Measurements from ENCODE around the gene WNK1. TPM values are rescaled to one million over a fixed set of nuclear protein-coding genes. Genes with fewer than 3 reads are reported as not detected.

Gene WNK1
- total RNA-seq, 2 donors from 2014 or later = 215 to 220 TPM

GRCh38 chr12:907413-908185, 155.2 kb downstream of the WNK1 start:
- peaks cover 18% of the 10 kb centered on the region for H3K4me1 Mint-ChIP-seq
- no peak for DNase-seq
- peaks cover 17% of the 10 kb centered on the region for H3K36me3 Mint-ChIP-seq (ENCODE audit: low read depth)
- no peaks in the 10 kb centered on the region for H3K9me3 ChIP-seq (ENCODE audit: control insufficient read depth, low read length, poor library complexity, severe bottlenecking)
- H3K27ac Mint-ChIP-seq = no peak overlapping the region
- H3K4me3 Mint-ChIP-seq = no peak overlapping the region
- no peak for ATAC-seq
- H3K27me3 Mint-ChIP-seq = no peaks in the 10 kb centered on the region

GRCh38 chr12:909861-910260, 157.5 kb downstream of the WNK1 start:
- no peaks in the 10 kb centered on the region for H3K9me3 ChIP-seq (ENCODE audit: control insufficient read depth, low read length, poor library complexity, severe bottlenecking)
- Mint-ChIP-seq H3K4me3 (no peak overlapping the region), H3K27ac (peak overlapping the region; percentile 77), H3K4me1 (peaks cover 18% of the 10 kb centered on the region), H3K27me3 (no peaks in the 10 kb centered on the region), H3K36me3 (ENCODE audit: low read depth) (peaks cover 13% of the 10 kb centered on the region)
- DNase-seq (no peak), ATAC-seq (no peak)

GRCh38 chr12:910416-910815, 158.0 kb downstream of the WNK1 start:
- H3K27me3 Mint-ChIP-seq = no peaks in the 10 kb centered on the region
- H3K36me3 Mint-ChIP-seq (ENCODE audit: low read depth) = peaks cover 11% of the 10 kb centered on the region
- no peak overlapping the region for H3K27ac Mint-ChIP-seq
- peaks cover 19% of the 10 kb centered on the region for H3K4me1 Mint-ChIP-seq
- DNase-seq (no peak), ATAC-seq (no peak)
- no peak overlapping the region for H3K4me3 Mint-ChIP-seq
- H3K9me3 ChIP-seq (ENCODE audit: control insufficient read depth, low read length, poor library complexity, severe bottlenecking) = no peaks in the 10 kb centered on the region

DNA sequence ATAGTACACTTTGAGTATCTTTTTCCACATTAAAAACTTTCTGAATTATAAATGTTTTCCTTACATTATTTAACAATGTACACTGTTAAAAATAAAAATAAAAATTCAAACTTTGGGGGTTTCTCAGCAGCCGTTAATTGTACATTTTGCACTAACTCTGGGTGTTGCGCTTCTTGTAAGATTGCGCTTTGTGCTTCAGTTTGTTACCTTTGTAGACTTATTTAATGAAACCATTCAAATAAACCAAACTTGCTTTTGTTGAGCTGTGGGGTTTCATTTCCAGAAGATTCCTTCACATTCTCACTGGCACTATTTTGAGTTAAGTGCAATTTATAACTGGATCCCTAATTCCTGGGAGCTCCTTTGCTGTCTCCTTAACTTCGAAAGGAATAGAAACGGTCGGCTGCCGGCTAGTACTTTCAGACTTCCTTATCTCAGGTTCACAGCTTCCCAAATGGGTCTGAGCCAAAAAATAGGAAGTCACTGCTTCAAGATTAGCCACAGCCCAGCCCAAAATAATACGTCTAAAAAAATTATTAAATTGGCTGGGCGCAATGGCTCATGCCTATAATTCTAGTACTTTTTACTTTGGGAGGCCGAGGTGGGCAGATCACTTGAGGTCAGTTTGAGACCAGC, 158.9 kb downstream of the WNK1 start:
- Mint-ChIP-seq H3K27ac (no peak overlapping the region), H3K4me3 (no peak overlapping the region), H3K36me3 (ENCODE audit: low read depth) (peaks cover 8% of the 10 kb centered on the region), H3K27me3 (no peaks in the 10 kb centered on the region), H3K4me1 (peaks cover 14% of the 10 kb centered on the region)
- H3K9me3 ChIP-seq (ENCODE audit: control insufficient read depth, low read length, poor library complexity, severe bottlenecking) = no peaks in the 10 kb centered on the region
- no peak for DNase-seq
- ATAC-seq = no peak

- H3K4me1 Mint-ChIP-seq = peaks cover 12% of the 10 kb centered on the region
- no peak overlapping the region for H3K27ac Mint-ChIP-seq
- DNase-seq = no peak
- H3K27me3 Mint-ChIP-seq = no peaks in the 10 kb centered on the region
- ATAC-seq = no peak
- no peaks in the 10 kb centered on the region for H3K9me3 ChIP-seq (ENCODE audit: control insufficient read depth, low read length, poor library complexity, severe bottlenecking)
- peaks cover 8% of the 10 kb centered on the region for H3K36me3 Mint-ChIP-seq (ENCODE audit: low read depth)
- no peak overlapping the region for H3K4me3 Mint-ChIP-seq
Observed at GRCh38 chr12:912466-913235, 160.3 kb downstream of the WNK1 start.

- peak overlapping the region; percentile 89 for H3K27ac Mint-ChIP-seq
- H3K4me3 Mint-ChIP-seq = no peak overlapping the region
- H3K36me3 Mint-ChIP-seq (ENCODE audit: low read depth) = peaks cover 4% of the 10 kb centered on the region
- ATAC-seq (no peak), DNase-seq (no peak)
- peaks cover 12% of the 10 kb centered on the region for H3K4me1 Mint-ChIP-seq
- no peaks in the 10 kb centered on the region for H3K27me3 Mint-ChIP-seq
- no peaks in the 10 kb centered on the region for H3K9me3 ChIP-seq (ENCODE audit: control insufficient read depth, low read length, poor library complexity, severe bottlenecking)
Observed at GRCh38 chr12:913919-914698, 161.7 kb downstream of the WNK1 start.

DNA sequence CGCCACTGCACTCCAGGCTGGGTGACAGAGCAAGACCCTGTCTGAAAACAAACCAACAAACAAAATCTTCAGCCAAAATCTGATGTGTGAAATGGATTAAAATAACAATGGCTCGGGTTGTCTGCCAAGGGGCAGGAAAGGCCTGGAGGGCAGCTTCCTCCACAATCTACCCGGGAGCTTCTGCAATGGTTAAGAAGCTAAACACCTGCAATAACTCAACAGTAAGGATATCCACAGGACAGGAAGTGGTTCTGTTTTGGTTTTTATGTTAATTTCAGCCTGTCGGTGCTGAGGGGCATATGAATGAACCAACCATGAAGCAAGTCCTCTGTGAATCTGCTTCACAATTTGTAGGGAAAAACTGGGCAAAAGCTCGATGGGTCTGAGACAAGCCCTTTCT, 162.7 kb downstream of the WNK1 start:
- H3K4me3 Mint-ChIP-seq = peak overlapping the region; percentile 12
- DNase-seq (no peak), ATAC-seq (no peak)
- no peaks in the 10 kb centered on the region for H3K27me3 Mint-ChIP-seq
- peaks cover 10% of the 10 kb centered on the region for H3K4me1 Mint-ChIP-seq
- H3K9me3 ChIP-seq (ENCODE audit: control insufficient read depth, low read length, poor library complexity, severe bottlenecking) = no peaks in the 10 kb centered on the region
- peaks cover 2% of the 10 kb centered on the region for H3K36me3 Mint-ChIP-seq (ENCODE audit: low read depth)
- H3K27ac Mint-ChIP-seq = peak overlapping the region; percentile 16

GRCh38 chr12:916240-916639, 163.9 kb downstream of the WNK1 start:
- DNase-seq (no peak), ATAC-seq (peak; percentile 23)
- H3K36me3 Mint-ChIP-seq (ENCODE audit: low read depth) = peaks cover 8% of the 10 kb centered on the region
- peaks cover 12% of the 10 kb centered on the region for H3K4me1 Mint-ChIP-seq
- no peaks in the 10 kb centered on the region for H3K9me3 ChIP-seq (ENCODE audit: control insufficient read depth, low read length, poor library complexity, severe bottlenecking)
- no peak overlapping the region for H3K27ac Mint-ChIP-seq
- no peak overlapping the region for H3K4me3 Mint-ChIP-seq
- no peaks in the 10 kb centered on the region for H3K27me3 Mint-ChIP-seq

DNA sequence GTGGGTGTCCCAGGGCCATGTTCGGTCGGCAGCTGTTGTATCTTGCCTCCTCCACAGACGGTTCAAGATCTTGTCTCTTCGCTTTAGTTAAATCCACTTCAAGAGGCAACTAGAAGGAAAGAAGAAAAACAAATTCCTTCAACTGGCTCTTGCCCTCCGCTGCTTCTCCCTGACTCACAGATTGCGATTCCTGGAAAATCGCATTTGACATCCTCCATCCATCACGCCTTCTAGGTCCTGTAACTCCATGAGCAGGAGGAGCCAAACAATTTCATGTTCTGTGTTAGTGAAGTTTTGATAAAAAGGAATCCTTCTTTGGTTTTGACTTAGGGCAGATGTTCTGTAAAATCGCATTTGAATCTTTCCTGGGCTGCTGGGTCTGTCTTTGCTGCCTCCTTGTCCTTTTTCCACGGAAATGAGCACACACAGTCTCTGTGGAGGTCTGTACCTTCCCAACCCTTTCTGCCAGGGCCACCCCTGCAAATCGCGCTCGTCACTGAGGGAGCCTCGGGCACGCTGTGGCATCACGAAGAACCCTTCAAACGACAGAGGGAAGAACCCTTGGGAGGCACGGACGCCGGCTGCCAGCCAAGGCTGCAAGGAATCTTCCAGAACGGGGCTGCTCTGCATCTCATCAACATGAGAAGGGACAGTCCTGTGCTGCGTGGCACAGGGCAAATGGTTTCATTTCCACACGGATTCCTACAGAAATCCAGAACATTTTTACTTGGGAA, 164.5 kb downstream of the WNK1 start:
- peaks cover 8% of the 10 kb centered on the region for H3K36me3 Mint-ChIP-seq (ENCODE audit: low read depth)
- H3K27me3 Mint-ChIP-seq = no peaks in the 10 kb centered on the region
- no peak overlapping the region for H3K27ac Mint-ChIP-seq
- no peaks in the 10 kb centered on the region for H3K9me3 ChIP-seq (ENCODE audit: control insufficient read depth, low read length, poor library complexity, severe bottlenecking)
- ATAC-seq (no peak), DNase-seq (no peak)
- peaks cover 12% of the 10 kb centered on the region for H3K4me1 Mint-ChIP-seq
- H3K4me3 Mint-ChIP-seq = peak overlapping the region; percentile 50

DNA sequence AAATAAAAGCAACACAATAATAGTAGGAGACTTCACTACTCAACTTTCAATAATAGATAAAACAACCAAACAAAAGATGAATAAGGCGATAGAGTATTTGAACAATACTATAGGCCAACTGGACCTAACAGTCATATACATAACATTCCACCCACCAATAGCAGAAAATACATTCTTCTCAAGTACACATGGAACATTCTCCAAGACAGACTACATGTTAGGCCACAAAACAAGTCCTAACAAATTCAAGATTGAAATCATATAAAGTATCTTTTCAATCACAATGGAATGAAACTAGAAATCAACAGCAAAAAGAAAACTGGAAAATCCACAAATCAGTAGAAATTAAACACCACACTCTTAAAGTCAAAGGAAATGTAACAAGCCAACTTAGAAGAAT, 168.3 kb downstream of the WNK1 start:
- H3K36me3 Mint-ChIP-seq (ENCODE audit: low read depth) = peaks cover 13% of the 10 kb centered on the region
- no peaks in the 10 kb centered on the region for H3K27me3 Mint-ChIP-seq
- peaks cover 2% of the 10 kb centered on the region for H3K4me1 Mint-ChIP-seq
- ATAC-seq = no peak
- DNase-seq = no peak
- H3K27ac Mint-ChIP-seq = peak overlapping the region; percentile 37
- no peak overlapping the region for H3K4me3 Mint-ChIP-seq
- no peaks in the 10 kb centered on the region for H3K9me3 ChIP-seq (ENCODE audit: control insufficient read depth, low read length, poor library complexity, severe bottlenecking)

DNA sequence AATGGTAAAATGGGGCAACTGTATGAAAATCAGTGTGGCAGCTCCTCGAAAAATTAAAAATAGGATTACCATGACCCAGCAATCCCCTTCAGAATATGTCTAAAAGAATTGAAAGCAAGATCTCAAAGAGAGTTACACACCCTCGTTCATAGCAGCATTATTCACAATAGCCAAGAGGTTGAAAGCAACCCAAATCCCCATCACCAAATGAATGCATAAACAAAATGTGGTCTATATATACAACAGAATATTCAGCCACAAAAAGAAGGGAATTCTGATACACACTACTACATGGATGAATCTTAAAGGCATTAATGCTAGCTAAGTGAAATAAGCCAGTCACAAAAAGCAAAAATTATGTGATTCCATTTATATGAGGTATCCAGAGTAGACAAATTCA, 169.9 kb downstream of the WNK1 start:
- peaks cover 14% of the 10 kb centered on the region for H3K36me3 Mint-ChIP-seq (ENCODE audit: low read depth)
- no peaks in the 10 kb centered on the region for H3K9me3 ChIP-seq (ENCODE audit: control insufficient read depth, low read length, poor library complexity, severe bottlenecking)
- no peak overlapping the region for H3K27ac Mint-ChIP-seq
- DNase-seq (no peak), ATAC-seq (no peak)
- no peak overlapping the region for H3K4me3 Mint-ChIP-seq
- H3K4me1 Mint-ChIP-seq = peaks cover 6% of the 10 kb centered on the region
- H3K27me3 Mint-ChIP-seq = no peaks in the 10 kb centered on the region

GRCh38 chr12:926641-927040, 174.3 kb downstream of the WNK1 start:
- Mint-ChIP-seq H3K4me1 (peaks cover 6% of the 10 kb centered on the region), H3K36me3 (ENCODE audit: low read depth) (peaks cover 12% of the 10 kb centered on the region), H3K27me3 (no peaks in the 10 kb centered on the region), H3K27ac (no peak overlapping the region), H3K4me3 (no peak overlapping the region)
- ATAC-seq (no peak), DNase-seq (no peak)
- H3K9me3 ChIP-seq (ENCODE audit: control insufficient read depth, low read length, poor library complexity, severe bottlenecking) = no peaks in the 10 kb centered on the region
